Measurements from ENCODE around the gene TBC1D8B.
"Not testable (repeated sequence)": the region's sequence is repeated elsewhere in the genome, so short reads cannot be mapped to it uniquely, and the experiment has no call there.

TBC1D8B gene

GRCh38 chrX:106802388-106803275, at the start of gene TBC1D8B:
Gene TBC1D8B, plus strand, starts transcription at chrX:106802673. Its CDS starts 181 bp downstream, at chrX:106802854.
- no peak for DNase-seq (ENCODE audit: low read depth)

DNA sequence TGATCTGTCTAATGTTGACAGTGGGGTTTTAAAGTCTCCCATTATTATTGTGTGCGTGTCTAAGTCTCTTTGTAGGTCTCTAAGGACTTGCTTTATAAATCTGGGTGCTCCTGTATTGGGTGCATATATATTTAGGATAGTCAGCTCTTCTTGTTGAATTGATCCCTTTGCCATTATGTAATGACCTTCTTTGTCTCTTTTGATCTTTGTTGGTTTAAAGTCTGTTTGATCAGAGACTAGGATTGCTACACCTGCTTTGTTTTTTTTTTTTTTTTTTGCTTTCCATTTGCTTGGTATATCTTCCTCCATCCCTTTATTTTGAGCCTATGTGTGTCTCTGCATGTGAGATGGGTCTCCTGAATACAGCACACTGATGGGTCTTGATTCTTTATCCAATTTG, 33.2 kb upstream of the TBC1D8B start:
- not testable (repeated sequence) for DNase-seq (ENCODE audit: low read depth)

- no peak for DNase-seq (ENCODE audit: low read depth)
Measured at GRCh38 chrX:106774981-106775380, 27.5 kb upstream of the TBC1D8B start.

DNA sequence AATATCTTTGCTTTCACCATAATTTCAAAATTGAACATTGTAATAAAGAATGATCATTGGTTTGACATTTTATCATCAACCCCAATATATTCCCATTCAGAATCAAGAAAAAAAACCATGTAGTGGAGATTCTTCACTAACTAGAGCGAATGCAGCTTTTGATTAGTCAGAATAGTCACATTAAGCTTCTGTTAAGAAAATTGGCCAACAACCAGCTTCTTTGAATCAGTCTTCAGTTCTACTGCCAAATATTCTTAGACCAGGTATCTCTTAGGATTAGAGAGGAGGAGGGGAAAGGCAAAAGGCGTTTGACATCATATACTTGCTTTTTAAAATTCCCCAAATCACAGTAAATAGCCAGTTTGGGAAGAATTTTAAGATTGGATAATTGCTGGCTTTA, 22.2 kb upstream of the TBC1D8B start:
- no peak for DNase-seq (ENCODE audit: low read depth)

GRCh38 chrX:106780664-106781377, 21.7 kb upstream of the TBC1D8B start:
- no peak for DNase-seq (ENCODE audit: low read depth)

DNA sequence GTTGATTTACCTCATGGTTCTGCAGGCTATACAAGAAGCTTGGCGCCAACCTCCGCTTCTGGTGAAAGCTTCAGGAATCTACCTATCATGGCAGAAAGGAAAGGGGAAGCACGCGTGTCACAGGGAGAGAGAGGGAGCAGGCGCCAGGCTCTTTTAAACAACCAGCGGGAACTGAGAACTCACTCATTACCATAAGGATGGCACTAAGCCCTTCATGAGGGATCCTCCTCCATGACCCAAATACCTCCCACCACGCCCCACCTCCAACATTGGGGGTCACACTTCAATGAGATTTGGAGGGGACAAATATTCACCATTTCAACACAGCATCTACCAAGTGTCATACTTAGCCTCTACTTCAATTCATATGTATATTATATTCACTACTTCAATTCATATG, 18.8 kb upstream of the TBC1D8B start:
- no peak for DNase-seq (ENCODE audit: low read depth)

GRCh38 chrX:106791495-106791894, 11.0 kb upstream of the TBC1D8B start:
- no peak for DNase-seq (ENCODE audit: low read depth)

DNA sequence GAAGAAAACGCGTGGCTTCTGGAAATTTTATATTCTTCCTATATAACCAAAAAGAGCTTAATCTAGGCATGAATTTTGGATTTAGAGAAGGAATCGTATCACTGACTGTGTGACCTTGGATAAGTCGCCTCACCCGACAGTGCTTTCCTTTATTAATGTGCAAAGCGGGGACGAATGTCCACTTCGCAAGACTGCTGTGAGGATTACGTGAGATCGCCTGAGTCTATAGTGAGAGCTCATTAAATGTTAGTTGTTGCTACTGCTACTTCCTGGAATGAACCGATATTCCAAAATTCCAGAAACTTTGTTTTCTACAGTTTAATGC, 448 bp upstream of the TBC1D8B start:
- DNase-seq (ENCODE audit: low read depth) = no peak

DNA sequence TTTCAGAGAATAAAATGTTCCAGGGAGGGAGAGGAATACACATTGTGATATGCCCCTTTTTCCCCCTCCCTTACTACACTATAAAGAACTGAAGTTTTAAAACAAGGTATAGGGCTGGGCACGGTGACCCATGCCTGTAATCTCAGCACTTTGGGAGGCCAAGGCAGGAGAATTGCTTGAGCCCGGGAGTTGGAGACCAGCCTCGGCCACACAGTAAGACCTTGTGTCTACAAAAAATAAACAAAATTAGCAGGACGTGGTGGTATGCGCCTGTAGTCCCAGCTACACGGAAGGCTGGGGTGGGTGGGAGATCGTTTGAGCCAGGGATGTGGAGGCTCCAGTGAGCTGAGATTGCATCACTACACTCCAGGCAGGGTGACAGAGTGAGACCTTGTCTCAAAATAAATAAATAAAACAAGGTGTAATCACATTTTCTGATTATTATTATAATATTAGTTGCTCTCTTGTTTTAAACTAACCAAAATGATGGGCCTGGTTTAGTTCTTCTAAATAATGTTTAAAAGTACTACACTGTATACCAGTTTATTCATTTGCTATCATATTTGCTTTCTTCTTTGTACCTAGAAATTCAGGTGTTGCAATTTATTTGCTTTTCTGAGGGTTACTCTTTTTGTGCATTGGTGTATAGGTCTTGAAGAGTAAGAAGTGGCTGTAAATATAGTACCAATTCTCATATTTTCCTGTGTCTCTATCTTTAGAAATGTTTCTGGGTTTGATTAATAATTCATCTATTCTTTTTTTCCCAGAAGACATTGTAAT, 8.8 kb downstream of the TBC1D8B start:
- no peak for DNase-seq (ENCODE audit: low read depth)

DNA sequence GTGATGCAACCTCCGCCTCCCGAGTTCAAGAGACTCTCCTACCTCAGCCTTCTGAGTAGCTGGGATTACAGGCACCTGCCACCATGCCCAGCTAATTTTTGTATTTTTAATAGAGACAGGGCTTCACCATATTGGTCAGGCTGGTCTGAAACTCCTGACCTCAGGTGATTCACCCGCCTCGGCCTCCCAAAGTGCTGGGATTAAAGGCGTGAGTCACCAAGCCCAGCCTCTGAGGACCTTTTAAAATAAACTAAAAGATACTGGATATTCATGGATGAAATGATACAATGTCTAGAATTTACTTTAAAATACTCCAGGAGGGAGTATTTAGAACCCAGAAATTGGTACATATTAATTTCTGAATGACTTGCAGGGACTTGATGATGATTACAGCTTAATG, 10.5 kb downstream of the TBC1D8B start:
- DNase-seq (ENCODE audit: low read depth) = not testable (repeated sequence)

GRCh38 chrX:106814093-106814492, 11.6 kb downstream of the TBC1D8B start:
- DNase-seq (ENCODE audit: low read depth) = not testable (repeated sequence)

DNA sequence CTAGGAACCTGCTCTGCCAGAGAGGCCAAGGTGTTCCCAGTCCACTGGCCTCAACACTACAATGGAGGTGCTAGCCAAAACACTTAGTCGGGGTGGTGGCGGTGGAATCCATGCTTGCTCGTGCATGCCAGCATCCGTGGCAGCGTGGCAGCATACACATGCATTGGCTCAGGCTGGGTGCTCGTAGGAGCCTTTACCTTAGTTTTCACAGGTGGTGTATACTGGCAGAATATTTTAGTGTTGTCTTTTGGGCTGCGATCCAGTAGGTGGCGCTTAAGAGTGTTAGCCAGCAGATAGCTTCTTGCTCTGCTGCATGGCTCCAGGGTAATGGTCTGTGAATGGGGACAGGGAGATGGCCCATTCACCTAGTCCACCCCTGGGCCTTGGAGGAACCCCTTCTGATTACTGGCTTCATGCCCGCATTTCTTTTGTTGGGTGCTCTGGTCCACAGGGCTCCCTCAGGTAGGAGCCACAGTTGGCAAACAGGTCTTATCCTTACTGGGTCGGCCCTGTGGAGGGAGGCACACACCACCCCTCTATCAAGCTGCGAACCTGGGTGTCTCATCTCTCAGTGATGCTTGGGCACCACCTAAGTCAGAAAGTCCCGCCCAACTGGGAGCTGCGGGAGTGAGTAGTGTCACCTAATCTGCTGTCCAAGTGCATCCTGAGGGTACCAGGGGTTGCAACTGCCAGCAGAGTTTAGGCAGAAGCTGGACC, 60.7 kb downstream of the TBC1D8B start:
- DNase-seq (ENCODE audit: low read depth) = no peak

- DNase-seq (ENCODE audit: low read depth) = no peak
Measured at GRCh38 chrX:106863697-106864096, 61.2 kb downstream of the TBC1D8B start.

- DNase-seq (ENCODE audit: low read depth) = not testable (repeated sequence)
Measured at GRCh38 chrX:106872796-106873195, 70.3 kb downstream of the TBC1D8B start.

DNA sequence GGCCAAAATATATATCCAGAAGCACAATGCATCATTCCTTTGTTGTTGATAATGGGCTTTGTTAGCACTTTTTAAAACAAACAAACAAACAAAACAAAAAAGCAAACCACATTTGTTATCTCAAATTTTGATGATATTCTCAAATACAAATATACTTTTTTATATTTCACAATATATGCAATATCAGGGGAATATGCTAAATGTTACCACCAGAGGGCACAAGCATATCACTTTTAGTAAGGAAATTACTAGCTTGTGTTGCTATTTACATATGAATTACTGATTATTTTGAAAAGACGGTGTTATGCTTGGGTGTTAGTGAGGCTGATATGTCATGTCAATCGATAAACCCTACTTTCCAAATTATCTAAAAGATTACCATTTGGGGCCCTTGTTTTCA, 71.6 kb downstream of the TBC1D8B start:
- no peak for DNase-seq (ENCODE audit: low read depth)

GRCh38 chrX:106875151-106875550, 72.7 kb downstream of the TBC1D8B start:
- no peak for DNase-seq (ENCODE audit: low read depth)

- DNase-seq (ENCODE audit: low read depth) = no peak
Measured at GRCh38 chrX:106889468-106889867, 87.0 kb downstream of the TBC1D8B start.

DNA sequence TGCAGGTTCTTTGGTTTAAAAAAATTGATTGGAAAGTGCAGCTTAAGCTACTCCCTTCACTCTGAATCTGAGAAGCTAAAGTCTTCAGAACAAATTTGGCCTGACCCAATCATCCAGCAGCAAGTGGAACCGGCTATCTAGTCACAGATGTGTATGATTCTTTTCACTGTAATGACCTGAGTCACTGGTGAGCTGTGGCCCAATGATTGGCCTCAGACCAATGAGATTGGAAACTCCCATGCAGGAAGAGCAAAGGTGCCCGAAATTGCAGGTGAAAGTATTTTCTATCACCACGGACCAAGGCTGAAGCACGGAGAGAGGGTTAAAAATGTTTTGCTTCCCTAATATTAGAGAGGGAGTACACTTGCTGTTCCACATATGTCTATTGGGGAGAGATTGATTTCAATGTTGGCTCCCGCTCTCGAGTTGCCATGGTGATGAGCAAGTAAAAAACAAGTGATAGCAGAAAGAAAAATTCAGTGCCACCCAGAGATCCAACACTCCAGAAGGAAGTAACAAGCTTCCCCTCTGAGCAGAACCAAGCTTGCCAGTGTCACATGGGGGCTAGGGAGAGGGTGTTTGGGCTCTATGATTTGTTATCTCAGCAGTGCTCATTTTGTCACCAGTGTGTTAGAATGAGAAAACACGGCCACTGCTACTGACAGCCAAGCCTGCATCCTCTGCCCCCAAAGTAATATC, 89.4 kb downstream of the TBC1D8B start:
- DNase-seq (ENCODE audit: low read depth) = no peak

DNA sequence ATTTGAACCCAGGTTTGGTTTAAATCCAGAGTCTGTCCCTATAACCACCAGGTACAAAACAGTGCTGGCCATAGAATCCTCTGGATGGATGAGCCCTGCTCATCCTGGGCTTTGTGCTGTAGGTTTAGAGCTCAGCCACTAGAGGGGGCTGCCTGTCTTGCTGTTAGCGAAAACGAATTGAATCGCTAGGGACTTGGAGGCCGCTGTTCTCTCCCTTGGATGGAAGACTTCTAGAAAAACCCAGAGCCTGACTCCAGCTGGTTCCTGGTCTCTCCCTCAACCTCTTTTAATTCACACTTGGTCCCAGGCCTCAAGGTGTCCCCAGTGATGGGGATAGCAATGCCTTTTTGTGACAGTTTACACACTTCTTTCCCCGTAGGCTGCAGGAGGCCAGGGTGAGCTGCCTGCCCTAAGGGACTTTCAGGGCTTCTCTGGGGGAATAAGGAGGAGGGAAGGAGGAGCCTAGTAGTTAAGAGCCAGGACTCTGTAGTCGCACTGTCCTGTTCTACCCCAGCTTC, 92.0 kb downstream of the TBC1D8B start:
- DNase-seq (ENCODE audit: low read depth) = peak; percentile 28

GRCh38 chrX:106894978-106895452, 92.5 kb downstream of the TBC1D8B start:
- no peak for DNase-seq (ENCODE audit: low read depth)

GRCh38 chrX:106897259-106897658, 94.8 kb downstream of the TBC1D8B start:
- DNase-seq (ENCODE audit: low read depth) = no peak

Measured in stimulated activated CD8-positive, alpha-beta memory T cell treated with anti-CD3 and anti-CD28 coated beads, Interleukin-4, amount 100 ng/mL, for 24 hours (primary cell).